Right kidney (tissue), 1 donor: Measurements from ENCODE around the gene AK5.

Source experiments
- DNase-seq: peaks from one replicate; pipeline ENCODE4 v3.0.0-alpha.2; 2016

AK5 gene

GRCh38 chr1:77542813-77543420, 261.1 kb downstream of the AK5 start:
- DNase-seq = no peak

GRCh38 chr1:77543822-77544448, 262.1 kb downstream of the AK5 start:
- DNase-seq = no peak

GRCh38 chr1:77544845-77545244, 263.0 kb downstream of the AK5 start:
- DNase-seq = no peak

- no peak for DNase-seq
These were observed 264.2 kb downstream of the AK5 start for GRCh38 chr1:77545970-77546369.

- DNase-seq = no peak
These were observed 265.1 kb downstream of the AK5 start for GRCh38 chr1:77546890-77547289.

- DNase-seq = no peak
These were observed 266.5 kb downstream of the AK5 start for GRCh38 chr1:77548285-77548684.

- no peak for DNase-seq
These were observed 268.3 kb downstream of the AK5 start for GRCh38 chr1:77550135-77550534.

GRCh38 chr1:77552626-77553025, 270.8 kb downstream of the AK5 start:
- DNase-seq = no peak

GRCh38 chr1:77553568-77554291, 271.9 kb downstream of the AK5 start:
- DNase-seq = no peak

- DNase-seq = no peak
These were observed 274.2 kb downstream of the AK5 start for GRCh38 chr1:77556045-77556444.

GRCh38 chr1:77557053-77557452, 275.2 kb downstream of the AK5 start:
- DNase-seq = no peak

GRCh38 chr1:77558591-77559164, 276.9 kb downstream of the AK5 start:
- no peak for DNase-seq

GRCh38 chr1:77560741-77561140, 278.9 kb downstream of the AK5 start:
- DNase-seq = no peak

GRCh38 chr1:77562596-77563150, 280.9 kb downstream of the AK5 start:
- no peak for DNase-seq

GRCh38 chr1:77565321-77565720, 283.5 kb downstream of the AK5 start:
- no peak for DNase-seq

- DNase-seq = no peak
These were observed 289.8 kb downstream of the AK5 start for GRCh38 chr1:77571642-77572041.

GRCh38 chr1:77579547-77579946, 297.7 kb downstream of the AK5 start:
- no peak for DNase-seq

GRCh38 chr1:77582905-77583304, 301.1 kb downstream of the AK5 start:
- DNase-seq = no peak

GRCh38 chr1:77583483-77583882, 301.7 kb downstream of the AK5 start:
- DNase-seq = no peak

GRCh38 chr1:77584884-77585283, 303.1 kb downstream of the AK5 start:
- no peak for DNase-seq

- no peak for DNase-seq
These were observed 303.9 kb downstream of the AK5 start for GRCh38 chr1:77585610-77586314.

- DNase-seq = no peak
These were observed 307.4 kb downstream of the AK5 start for GRCh38 chr1:77589231-77589630.

GRCh38 chr1:77590651-77591050, 308.8 kb downstream of the AK5 start:
- no peak for DNase-seq
